Measurements from ENCODE around the gene PDX1.
A peak's percentile ranks its signal among the peaks of the same experiment; 100 is the strongest.

Gene PDX1

DNA sequence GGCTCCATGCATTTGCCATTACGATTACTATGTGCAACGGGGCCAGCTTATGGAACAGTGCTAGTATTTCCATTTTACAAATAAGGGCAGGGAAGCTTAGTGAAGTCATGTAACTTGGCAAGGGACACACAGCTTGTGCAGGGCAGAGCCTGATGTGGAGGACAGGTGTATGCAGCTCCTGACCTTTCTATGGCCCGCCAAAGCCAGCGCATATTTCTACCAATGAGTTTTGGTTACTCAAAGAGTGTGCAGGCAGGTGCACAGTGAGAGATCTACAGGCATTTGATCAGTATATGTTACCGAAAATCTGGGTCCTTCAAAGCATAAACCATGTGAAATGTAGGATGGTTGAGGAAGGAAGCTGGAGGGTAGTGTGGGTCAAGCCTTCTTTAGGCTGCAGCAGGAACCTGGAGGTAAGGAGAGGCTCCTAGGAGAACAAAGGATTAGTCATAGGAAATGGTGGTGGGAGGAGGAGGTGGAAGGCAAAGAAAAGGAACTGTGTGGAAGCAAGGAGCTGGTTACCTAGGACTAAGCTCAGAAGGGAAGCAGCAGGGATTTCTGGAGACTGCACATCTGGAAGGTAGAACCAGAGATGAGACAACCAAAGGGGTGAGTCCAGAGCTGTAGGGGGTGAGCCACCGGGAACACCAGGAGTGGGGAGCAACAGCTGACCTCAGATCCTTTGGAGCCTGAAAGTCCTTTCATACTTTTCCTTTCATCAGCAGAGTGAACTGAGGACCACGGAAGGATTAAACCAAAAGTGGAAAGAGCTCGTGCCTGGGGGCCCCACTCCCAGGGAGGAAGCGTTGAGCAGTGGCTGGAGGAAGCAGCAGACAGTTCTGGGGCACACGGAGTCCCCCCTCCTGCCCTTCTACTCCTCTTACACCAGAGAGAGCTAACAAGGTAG lies 4.2 kb upstream of the PDX1 start:
- H3K27me3 ChIP-seq (ENCODE audit: control insufficient read depth in 5 of 5, insufficient read depth in 4 of 5, low read length in 5 of 5), result peaks cover 35 to 65% (median 60%) of the 10 kb centered on the region in 5 donors
- H3K9ac ChIP-seq (ENCODE audit: low read length in 5 of 5), result no peak overlapping the region
- H3K9me3 ChIP-seq (ENCODE audit: control insufficient read depth in 5 of 5, low read length in 5 of 5), result no peaks in the 10 kb centered on the region
- peaks cover 0 to 32% (median 23%) of the 10 kb centered on the region in 5 donors for H3K4me1 ChIP-seq (ENCODE audit: control insufficient read depth in 5 of 5, insufficient read depth in 5 of 5, low read length in 5 of 5)
- H3K27ac ChIP-seq (ENCODE audit: low read depth, low read length), result no peak overlapping the region
- H3K4me3 ChIP-seq (ENCODE audit: low read depth in 1 of 5, low read length in 5 of 5), result no peak overlapping the region
- no peaks in the 10 kb centered on the region for H3K36me3 ChIP-seq (ENCODE audit: control insufficient read depth in 5 of 5, insufficient read depth in 5 of 5, low read length in 5 of 5)

GRCh38 chr13:27917121-27917947 lies 2.5 kb upstream of the PDX1 start:
- Histone ChIP-seq H3K27ac (ENCODE audit: low read depth, low read length) (no peak overlapping the region), H3K4me3 (ENCODE audit: low read depth in 1 of 5, low read length in 5 of 5) (no peak overlapping the region), H3K4me1 (ENCODE audit: control insufficient read depth in 5 of 5, insufficient read depth in 5 of 5, low read length in 5 of 5) (peaks cover 0 to 49% (median 37%) of the 10 kb centered on the region in 5 donors), H3K36me3 (ENCODE audit: control insufficient read depth in 5 of 5, insufficient read depth in 5 of 5, low read length in 5 of 5) (no peaks in the 10 kb centered on the region), H3K9ac (ENCODE audit: low read length in 5 of 5) (no peak overlapping the region), H3K27me3 (ENCODE audit: control insufficient read depth in 5 of 5, insufficient read depth in 4 of 5, low read length in 5 of 5) (peaks cover 50 to 79% (median 72%) of the 10 kb centered on the region in 5 donors), H3K9me3 (ENCODE audit: control insufficient read depth in 5 of 5, low read length in 5 of 5) (no peaks in the 10 kb centered on the region)

GRCh38 chr13:27918041-27918917 lies 1.5 kb upstream of the PDX1 start:
- H3K9me3 ChIP-seq (ENCODE audit: control insufficient read depth in 5 of 5, low read length in 5 of 5), result no peaks in the 10 kb centered on the region
- H3K9ac ChIP-seq (ENCODE audit: low read length in 5 of 5), result no peak overlapping the region
- H3K27ac ChIP-seq (ENCODE audit: low read depth, low read length), result no peak overlapping the region
- H3K27me3 ChIP-seq (ENCODE audit: control insufficient read depth in 5 of 5, insufficient read depth in 4 of 5, low read length in 5 of 5), result peaks cover 56 to 88% (median 82%) of the 10 kb centered on the region in 5 donors
- no peak overlapping the region for H3K4me3 ChIP-seq (ENCODE audit: low read depth in 1 of 5, low read length in 5 of 5)
- H3K36me3 ChIP-seq (ENCODE audit: control insufficient read depth in 5 of 5, insufficient read depth in 5 of 5, low read length in 5 of 5), result no peaks in the 10 kb centered on the region
- H3K4me1 ChIP-seq (ENCODE audit: control insufficient read depth in 5 of 5, insufficient read depth in 5 of 5, low read length in 5 of 5), result peaks cover 0 to 49% (median 38%) of the 10 kb centered on the region in 5 donors

GRCh38 chr13:27918918-27919658 lies 712 bp upstream of the PDX1 start:
- Histone ChIP-seq H3K27ac (ENCODE audit: low read depth, low read length) (no peak overlapping the region), H3K9ac (ENCODE audit: low read length in 5 of 5) (no peak overlapping the region), H3K36me3 (ENCODE audit: control insufficient read depth in 5 of 5, insufficient read depth in 5 of 5, low read length in 5 of 5) (no peaks in the 10 kb centered on the region), H3K27me3 (ENCODE audit: control insufficient read depth in 5 of 5, insufficient read depth in 4 of 5, low read length in 5 of 5) (peaks cover 51 to 88% (median 82%) of the 10 kb centered on the region in 5 donors), H3K4me1 (ENCODE audit: control insufficient read depth in 5 of 5, insufficient read depth in 5 of 5, low read length in 5 of 5) (peaks cover 0 to 49% (median 38%) of the 10 kb centered on the region in 5 donors), H3K9me3 (ENCODE audit: control insufficient read depth in 5 of 5, low read length in 5 of 5) (no peaks in the 10 kb centered on the region), H3K4me3 (ENCODE audit: low read depth in 1 of 5, low read length in 5 of 5) (no peak overlapping the region)

DNA sequence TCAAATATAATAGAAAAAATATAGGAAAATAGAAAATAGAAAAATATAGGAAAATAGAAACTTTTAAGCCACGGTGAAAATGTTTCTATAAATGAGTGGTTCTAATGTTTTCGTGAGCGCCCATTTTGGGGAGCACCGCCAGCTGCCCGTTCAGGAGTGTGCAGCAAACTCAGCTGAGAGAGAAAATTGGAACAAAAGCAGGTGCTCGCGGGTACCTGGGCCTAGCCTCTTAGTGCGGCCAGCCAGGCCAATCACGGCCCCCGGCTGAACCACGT lies 204 bp upstream of the PDX1 start:
- Histone ChIP-seq H3K36me3 (ENCODE audit: control insufficient read depth in 5 of 5, insufficient read depth in 5 of 5, low read length in 5 of 5) (no peaks in the 10 kb centered on the region), H3K4me1 (ENCODE audit: control insufficient read depth in 5 of 5, insufficient read depth in 5 of 5, low read length in 5 of 5) (peaks cover 0 to 49% (median 38%) of the 10 kb centered on the region in 5 donors), H3K9ac (ENCODE audit: low read length in 5 of 5) (no peak overlapping the region), H3K4me3 (ENCODE audit: low read depth in 1 of 5, low read length in 5 of 5) (peak overlapping the region in 3 of 5 donors; percentile 29 to 63 (median 59)), H3K27ac (ENCODE audit: low read depth, low read length) (no peak overlapping the region), H3K27me3 (ENCODE audit: control insufficient read depth in 5 of 5, insufficient read depth in 4 of 5, low read length in 5 of 5) (peaks cover 51 to 91% (median 82%) of the 10 kb centered on the region in 5 donors), H3K9me3 (ENCODE audit: control insufficient read depth in 5 of 5, low read length in 5 of 5) (no peaks in the 10 kb centered on the region)

DNA sequence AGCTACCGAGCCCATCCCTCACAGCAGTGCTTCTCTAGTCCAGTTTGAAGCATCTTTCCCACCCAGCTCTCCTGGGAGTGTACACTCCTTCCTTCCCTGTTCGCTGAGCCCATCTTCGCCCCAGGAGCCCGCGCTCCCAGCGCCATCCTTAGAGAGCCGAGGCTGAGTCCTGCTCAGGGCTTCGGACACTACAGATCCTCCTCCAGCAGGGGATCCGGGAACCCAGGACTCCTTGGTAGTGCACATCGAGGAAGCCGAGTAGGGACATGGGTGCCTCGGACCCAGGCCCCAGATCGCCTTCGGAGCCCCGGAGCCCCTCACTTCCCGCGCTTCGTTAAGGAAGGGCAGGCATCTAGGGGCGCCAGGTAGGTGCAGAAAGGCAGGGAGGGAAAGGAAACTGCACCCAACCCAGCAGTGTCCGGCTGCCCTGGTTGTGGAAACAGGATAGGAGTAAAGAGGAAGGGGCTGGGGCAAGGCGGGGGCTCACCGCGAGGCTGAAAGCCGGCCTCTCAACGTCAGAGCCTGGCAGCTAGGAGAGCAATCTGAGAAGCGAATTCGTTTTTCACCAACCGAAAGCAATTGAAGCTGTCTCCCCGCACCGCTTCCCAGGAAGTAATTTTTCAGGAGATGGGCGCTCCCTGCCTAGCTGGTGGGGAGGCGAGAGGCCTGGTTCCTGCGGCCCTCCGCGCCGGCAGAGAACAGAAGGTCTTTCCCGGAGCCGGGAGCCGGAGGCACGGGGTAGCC lies 1.0 kb downstream of the PDX1 start:
- H3K4me1 ChIP-seq (ENCODE audit: control insufficient read depth in 5 of 5, insufficient read depth in 5 of 5, low read length in 5 of 5), result peaks cover 0 to 49% (median 38%) of the 10 kb centered on the region in 5 donors

DNA sequence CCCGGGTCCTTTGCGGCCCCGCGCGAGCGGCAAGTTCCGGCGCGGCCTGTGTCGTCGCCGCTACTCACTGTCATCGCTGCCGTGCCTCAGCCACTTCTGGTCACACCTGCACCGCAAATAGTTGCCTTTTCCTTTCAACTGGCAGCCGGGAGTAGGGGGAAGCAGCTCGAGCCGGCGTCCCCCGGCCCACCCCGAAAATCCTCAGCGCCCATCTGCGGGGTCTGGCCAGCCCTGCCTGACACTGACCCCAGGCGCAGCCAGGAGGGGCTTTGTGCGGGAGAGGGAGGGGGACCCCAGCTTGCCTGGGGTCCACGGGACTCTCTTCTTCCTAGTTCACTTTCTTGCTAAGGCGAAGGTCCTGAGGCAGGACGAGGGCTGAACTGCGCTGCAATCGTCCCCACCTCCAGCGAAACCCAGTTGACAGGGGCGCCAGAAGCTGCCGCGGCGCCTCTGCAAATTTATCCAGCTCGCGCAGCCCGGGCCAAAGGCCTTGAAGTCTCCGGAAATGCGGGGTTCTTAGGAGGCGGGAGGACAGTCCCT lies 1.7 kb downstream of the PDX1 start:
- peaks cover 0 to 49% (median 40%) of the 10 kb centered on the region in 5 donors for H3K4me1 ChIP-seq (ENCODE audit: control insufficient read depth in 5 of 5, insufficient read depth in 5 of 5, low read length in 5 of 5)
- peak overlapping the region in 1 of 5 donors; percentile 52 for H3K9ac ChIP-seq (ENCODE audit: low read length in 5 of 5)
- H3K36me3 ChIP-seq (ENCODE audit: control insufficient read depth in 5 of 5, insufficient read depth in 5 of 5, low read length in 5 of 5), result no peaks in the 10 kb centered on the region
- no peaks in the 10 kb centered on the region for H3K9me3 ChIP-seq (ENCODE audit: control insufficient read depth in 5 of 5, low read length in 5 of 5)
- peak overlapping the region in 4 of 5 donors; percentile 49 to 63 (median 55) for H3K4me3 ChIP-seq (ENCODE audit: low read depth in 1 of 5, low read length in 5 of 5)
- no peak overlapping the region for H3K27ac ChIP-seq (ENCODE audit: low read depth, low read length)
- peaks cover 55 to 98% (median 85%) of the 10 kb centered on the region in 5 donors for H3K27me3 ChIP-seq (ENCODE audit: control insufficient read depth in 5 of 5, insufficient read depth in 4 of 5, low read length in 5 of 5)

More for the DNA sequence above, 1.0 kb downstream of the PDX1 start:
- Histone ChIP-seq H3K4me3 (ENCODE audit: low read depth in 1 of 5, low read length in 5 of 5) (peak overlapping the region; percentile 7 to 63 (median 51)), H3K27ac (ENCODE audit: low read depth, low read length) (no peak overlapping the region), H3K36me3 (ENCODE audit: control insufficient read depth in 5 of 5, insufficient read depth in 5 of 5, low read length in 5 of 5) (no peaks in the 10 kb centered on the region), H3K9me3 (ENCODE audit: control insufficient read depth in 5 of 5, low read length in 5 of 5) (no peaks in the 10 kb centered on the region), H3K9ac (ENCODE audit: low read length in 5 of 5) (peak overlapping the region in 1 of 5 donors; percentile 52), H3K27me3 (ENCODE audit: control insufficient read depth in 5 of 5, insufficient read depth in 4 of 5, low read length in 5 of 5) (peaks cover 52 to 94% (median 83%) of the 10 kb centered on the region in 5 donors)

DNA sequence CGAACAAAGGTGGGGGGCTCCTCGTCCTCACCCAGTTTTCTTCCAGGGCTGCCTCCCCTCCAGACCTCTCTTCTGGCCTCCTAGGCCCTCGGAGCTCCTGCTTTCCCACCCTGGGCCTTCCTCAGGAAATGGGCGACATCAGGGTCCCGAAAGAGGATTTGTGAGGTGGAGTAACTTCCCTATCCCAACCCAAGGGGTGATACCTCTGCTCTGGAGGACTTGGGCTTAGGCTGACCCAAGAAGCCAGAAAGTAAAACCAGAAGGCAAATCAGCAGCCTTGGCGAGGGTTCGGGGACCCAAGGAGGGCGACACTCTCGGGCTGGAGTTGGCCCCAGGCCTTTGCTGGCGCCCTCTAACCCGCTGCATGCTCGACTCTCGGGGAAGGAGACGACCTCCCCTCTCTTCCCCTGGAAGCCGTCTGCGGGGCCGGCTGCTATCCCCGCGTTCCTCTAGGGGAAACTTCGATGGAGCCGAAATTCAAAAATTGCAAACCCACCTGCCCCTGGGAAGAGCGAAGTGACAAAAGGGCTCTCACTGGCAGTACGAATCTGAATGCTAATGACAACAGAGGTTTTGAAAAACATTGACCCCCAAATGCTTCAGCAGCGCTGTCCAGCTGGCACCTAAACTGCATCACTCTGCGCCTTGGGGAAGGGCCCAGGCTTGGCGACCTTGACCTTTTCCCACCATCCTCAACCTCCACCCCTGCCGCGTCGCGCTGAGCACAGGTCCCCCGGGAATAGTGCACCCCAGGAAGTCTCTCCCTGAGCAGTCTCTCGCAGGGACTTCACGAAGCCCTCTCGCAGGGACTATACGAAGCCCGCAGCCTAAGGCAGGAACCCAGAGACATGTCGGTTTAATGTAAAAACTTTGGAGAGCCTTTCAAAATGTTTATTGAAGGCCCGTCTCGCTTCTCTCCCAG lies 2.4 kb downstream of the PDX1 start:
- Histone ChIP-seq H3K4me3 (ENCODE audit: low read depth in 1 of 5, low read length in 5 of 5) (no peak overlapping the region), H3K27ac (ENCODE audit: low read depth, low read length) (no peak overlapping the region), H3K9ac (ENCODE audit: low read length in 5 of 5) (no peak overlapping the region), H3K36me3 (ENCODE audit: control insufficient read depth in 5 of 5, insufficient read depth in 5 of 5, low read length in 5 of 5) (no peaks in the 10 kb centered on the region), H3K4me1 (ENCODE audit: control insufficient read depth in 5 of 5, insufficient read depth in 5 of 5, low read length in 5 of 5) (peaks cover 0 to 46% (median 42%) of the 10 kb centered on the region in 5 donors), H3K27me3 (ENCODE audit: control insufficient read depth in 5 of 5, insufficient read depth in 4 of 5, low read length in 5 of 5) (peaks cover 56 to 98% (median 86%) of the 10 kb centered on the region in 5 donors), H3K9me3 (ENCODE audit: control insufficient read depth in 5 of 5, low read length in 5 of 5) (no peaks in the 10 kb centered on the region)

All from subcutaneous abdominal adipose tissue (tissue), 5 donors.